Smooth muscle cell (in vitro differentiated cells): Measurements from ENCODE around the gene LRRC59. TPM values are rescaled to one million over a fixed set of nuclear protein-coding genes. Genes with fewer than 3 reads are reported as not detected.

Experiments
- DNase-seq: peaks from one replicate; lab custom pipeline; 2025; ENCODE audit not compliant: unreplicated experiment; lab: John Stamatoyannopoulos, UW
- H2AFZ ChIP-seq: fragments of 200-600 bp; sonication (generic); 2 replicates; pipeline ENCODE4 v1.6.0; 2016; ENCODE audit warnings: antibody characterized with exemption, low read depth, mild to moderate bottlenecking
- H3F3A ChIP-seq: fragments of 200-600 bp; sonication (generic); 2 replicates; pipeline ENCODE4 v1.6.0; 2017; ENCODE audit warnings: antibody characterized with exemption, low read depth
- H3K27ac ChIP-seq: fragments of 200-600 bp; sonication (generic); 2 replicates; pipeline ENCODE4 v1.5.1; 2016; ENCODE audit warnings: low read depth, mild to moderate bottlenecking
- H3K27me3 ChIP-seq: fragments of 200-600 bp; sonication (generic); 2 replicates; pipeline ENCODE4 v1.6.1; 2016; ENCODE audit warnings: low read depth, mild to moderate bottlenecking
- H3K36me3 ChIP-seq: fragments of 200-600 bp; sonication (generic); 2 replicates; pipeline ENCODE4 v1.5.1; 2016; ENCODE audit warnings: low read depth
- H3K4me1 ChIP-seq: fragments of 200-600 bp; sonication (generic); 2 replicates; pipeline ENCODE4 v1.5.1; 2016; ENCODE audit warnings: low read depth
- H3K4me2 ChIP-seq: fragments of 200-600 bp; sonication (generic); 2 replicates; pipeline ENCODE4 v1.6.0; 2016; ENCODE audit warnings: mild to moderate bottlenecking
- H3K4me3 ChIP-seq: fragments of 200-600 bp; sonication (generic); 2 replicates; pipeline ENCODE4 v1.5.1; 2016; ENCODE audit warnings: mild to moderate bottlenecking
- H3K79me2 ChIP-seq: fragments of 200-600 bp; sonication (generic); 2 replicates; pipeline ENCODE4 v1.6.0; 2016; ENCODE audit warnings: low read depth, mild to moderate bottlenecking
- H3K9ac ChIP-seq: fragments of 200-600 bp; sonication (generic); 2 replicates; pipeline ENCODE4 v1.6.0; 2016; ENCODE audit warnings: low read depth
- H3K9me3 ChIP-seq: fragments of 200-600 bp; sonication (generic); replicated peaks from 2 replicates; pipeline ENCODE4 v1.5.1; 2016; ENCODE audit warnings: low read depth
- H4K20me1 ChIP-seq: fragments of 200-600 bp; sonication (generic); 2 replicates; pipeline ENCODE4 v1.6.0; 2016; ENCODE audit warnings: low read depth
- WGBS: methylation state at CpG from one replicate; pipeline ENCODE4 v1.1.7; 2016; ENCODE audit warnings: low lambda C conversion rate; 5-methylcytosine and 5-hydroxymethylcytosine counted together
- polyA plus RNA-seq: library from polyadenylated mRNA; unstranded; fragments of >200 nt; fragmentation: Nextera tagmentation; extraction: Ambion mirVana; gene quantifications from 2 replicates; pipeline ENCODE4 v1.2.1, GENCODE V29; 2016
- total RNA-seq: library from RNA; depleted of rRNA; stranded (reverse); fragments of >200 nt; gene quantifications from 2 replicates; pipeline ENCODE4 v1.2.3, GENCODE V29; 2014
- TF ChIP-seq, protein P1 (sequence below): fragments of 200-600 bp; sonication (generic); IDR thresholded peaks from 2 replicates; pipeline ENCODE4 v1.5.1; 2017; ENCODE audit warnings: borderline replicate concordance, mild to moderate bottlenecking, antibody characterized with exemption; ENCODE audit not compliant: insufficient read depth, poor library complexity, severe bottlenecking

The LRRC59 gene
- total and polyA plus RNA-seq, 2 experiments from 2014 or later = 160 to 161 TPM

GRCh38 chr17:50380369-50381259, 16.7 kb downstream of the LRRC59 start:
- Histone ChIP-seq H3K4me2 (no peak overlapping the region), H3F3A (peaks cover 35% of the 10 kb centered on the region), H3K4me1 (no peaks in the 10 kb centered on the region), H2AFZ (no peak overlapping the region), H3K36me3 (peaks cover 21% of the 10 kb centered on the region), H3K9ac (no peak overlapping the region), H3K27me3 (no peaks in the 10 kb centered on the region), H3K4me3 (no peak overlapping the region), H3K9me3 (no peaks in the 10 kb centered on the region), H4K20me1 (peaks cover 33% of the 10 kb centered on the region), H3K79me2 (no peaks in the 10 kb centered on the region), H3K27ac (no peak overlapping the region)
- DNase-seq = no peak
- 96% methylated on average over 13 of the region's 13 CpGs for WGBS
- TF ChIP-seq, protein P1, sequence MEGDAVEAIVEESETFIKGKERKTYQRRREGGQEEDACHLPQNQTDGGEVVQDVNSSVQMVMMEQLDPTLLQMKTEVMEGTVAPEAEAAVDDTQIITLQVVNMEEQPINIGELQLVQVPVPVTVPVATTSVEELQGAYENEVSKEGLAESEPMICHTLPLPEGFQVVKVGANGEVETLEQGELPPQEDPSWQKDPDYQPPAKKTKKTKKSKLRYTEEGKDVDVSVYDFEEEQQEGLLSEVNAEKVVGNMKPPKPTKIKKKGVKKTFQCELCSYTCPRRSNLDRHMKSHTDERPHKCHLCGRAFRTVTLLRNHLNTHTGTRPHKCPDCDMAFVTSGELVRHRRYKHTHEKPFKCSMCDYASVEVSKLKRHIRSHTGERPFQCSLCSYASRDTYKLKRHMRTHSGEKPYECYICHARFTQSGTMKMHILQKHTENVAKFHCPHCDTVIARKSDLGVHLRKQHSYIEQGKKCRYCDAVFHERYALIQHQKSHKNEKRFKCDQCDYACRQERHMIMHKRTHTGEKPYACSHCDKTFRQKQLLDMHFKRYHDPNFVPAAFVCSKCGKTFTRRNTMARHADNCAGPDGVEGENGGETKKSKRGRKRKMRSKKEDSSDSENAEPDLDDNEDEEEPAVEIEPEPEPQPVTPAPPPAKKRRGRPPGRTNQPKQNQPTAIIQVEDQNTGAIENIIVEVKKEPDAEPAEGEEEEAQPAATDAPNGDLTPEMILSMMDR = no peak

DNA sequence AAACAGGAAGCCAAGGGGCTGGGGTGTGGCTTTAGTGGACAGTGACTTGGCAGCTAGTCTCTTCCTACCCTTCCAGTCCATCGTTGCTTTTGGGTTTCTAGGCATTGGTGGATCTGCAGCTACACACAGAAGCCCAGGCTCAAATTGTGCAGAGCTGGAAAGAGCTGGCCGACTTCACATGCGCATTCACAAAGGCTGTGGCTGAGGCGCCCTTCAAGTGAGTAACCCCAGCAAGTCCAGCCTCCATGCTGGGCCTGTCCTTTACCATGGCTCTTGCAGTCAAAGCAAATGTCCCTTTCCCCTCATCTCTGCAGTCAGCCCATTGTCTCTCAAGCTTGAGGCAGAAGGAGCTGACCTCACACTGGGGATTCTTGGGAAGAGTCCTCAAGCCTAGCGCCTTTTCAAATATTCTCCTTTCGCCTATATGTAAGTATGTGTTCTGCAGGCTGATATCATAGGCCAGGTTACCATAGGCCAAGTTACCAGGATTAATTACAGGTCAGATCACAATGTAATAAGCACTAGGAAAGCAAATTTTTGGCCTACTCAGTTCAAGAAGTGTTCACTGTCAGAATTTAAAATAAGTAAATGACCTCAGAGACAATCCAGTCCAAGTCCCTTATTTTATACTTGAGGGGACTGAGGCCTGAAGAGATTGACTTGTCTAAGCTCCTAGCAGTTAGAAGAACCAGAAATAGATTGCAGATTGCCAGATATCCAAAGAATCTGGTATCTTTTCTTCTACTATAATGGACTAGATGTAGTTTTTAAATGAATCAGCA, 17.8 kb downstream of the LRRC59 start:
- no peaks in the 10 kb centered on the region for H3K79me2 ChIP-seq
- H3K27ac ChIP-seq = no peak overlapping the region
- H3K4me1 ChIP-seq = no peaks in the 10 kb centered on the region
- TF ChIP-seq, protein P1 = no peak
- H3K9ac ChIP-seq = no peak overlapping the region
- H2AFZ ChIP-seq = no peak overlapping the region
- H3K27me3 ChIP-seq = no peaks in the 10 kb centered on the region
- H3K9me3 ChIP-seq = no peaks in the 10 kb centered on the region
- no peak for DNase-seq
- H3K4me2 ChIP-seq = no peak overlapping the region
- WGBS = 95% methylated on average over 6 of the region's 6 CpGs
- H3K36me3 ChIP-seq = peaks cover 16% of the 10 kb centered on the region
- H4K20me1 ChIP-seq = peaks cover 25% of the 10 kb centered on the region
- H3F3A ChIP-seq = peaks cover 27% of the 10 kb centered on the region
- H3K4me3 ChIP-seq = no peak overlapping the region

- Histone ChIP-seq H2AFZ (no peak overlapping the region), H3K9me3 (no peaks in the 10 kb centered on the region), H4K20me1 (no peaks in the 10 kb centered on the region), H3K4me1 (peaks cover 11% of the 10 kb centered on the region), H3K4me3 (no peak overlapping the region), H3K27me3 (no peaks in the 10 kb centered on the region), H3K27ac (no peak overlapping the region), H3K36me3 (no peaks in the 10 kb centered on the region), H3K4me2 (no peak overlapping the region), H3K9ac (no peak overlapping the region), H3F3A (peaks cover 2% of the 10 kb centered on the region), H3K79me2 (peaks cover 14% of the 10 kb centered on the region)
- WGBS = 90% methylated on average over 5 of the region's 5 CpGs
- TF ChIP-seq, protein P1 = no peak
- DNase-seq = no peak
Measured at GRCh38 chr17:50375858-50376538, 21.3 kb downstream of the LRRC59 start.
